Mucosa of gallbladder (tissue), 1 donor: ENCODE data around the gene UGT1A7. TPM values are rescaled to one million over a fixed set of nuclear protein-coding genes. Genes with fewer than 3 reads are reported as not detected.

Experiments used
- DNase-seq: peaks from one replicate; pipeline ENCODE4 v3.0.0-alpha.2; 2020; ENCODE audit warnings: low spot score
- total RNA-seq: library from RNA; stranded (reverse); gene quantifications from one replicate; pipeline ENCODE4 v1.2.1, GENCODE V29; 2021
- donor health status: DM: no; HTN: no; CAD: no.

UGT1A7 gene
- total RNA-seq, 1 donor from 2014 or later, result 2.2 TPM

GRCh38 chr2:233817361-233817911, 135.7 kb downstream of the UGT1A7 start:
- no peak for DNase-seq

DNA sequence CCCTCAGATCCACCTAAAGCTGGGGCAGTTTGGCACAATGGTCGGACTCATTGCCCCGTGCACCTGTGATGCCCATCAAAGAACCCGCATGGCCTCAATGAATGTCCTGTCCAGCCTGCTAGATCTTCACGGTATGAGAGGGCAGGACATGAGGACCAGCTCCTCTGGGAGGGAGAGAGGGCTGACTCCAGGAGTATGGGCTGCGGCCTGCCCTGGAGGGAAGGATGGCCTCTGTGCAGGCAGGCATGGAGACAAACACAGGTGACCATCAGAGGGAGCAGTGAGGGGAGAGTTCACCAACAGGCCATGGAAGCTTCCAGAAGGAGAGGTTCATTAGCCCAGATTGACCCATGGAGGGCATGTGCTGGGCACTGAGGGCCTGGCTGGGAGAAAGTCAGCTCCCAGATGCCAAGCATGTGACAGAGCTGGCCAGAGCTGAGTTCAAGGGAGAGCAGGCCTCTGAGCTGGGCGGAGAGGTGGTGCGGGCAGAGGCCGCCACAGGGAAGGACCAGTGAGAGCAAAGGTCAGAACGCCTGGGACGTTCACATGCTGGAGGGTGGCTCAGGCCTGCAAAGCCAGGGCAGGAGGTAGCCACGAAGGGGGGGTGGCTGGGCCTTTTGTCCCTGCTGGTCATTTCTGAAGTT, 136.4 kb downstream of the UGT1A7 start:
- no peak for DNase-seq

DNA sequence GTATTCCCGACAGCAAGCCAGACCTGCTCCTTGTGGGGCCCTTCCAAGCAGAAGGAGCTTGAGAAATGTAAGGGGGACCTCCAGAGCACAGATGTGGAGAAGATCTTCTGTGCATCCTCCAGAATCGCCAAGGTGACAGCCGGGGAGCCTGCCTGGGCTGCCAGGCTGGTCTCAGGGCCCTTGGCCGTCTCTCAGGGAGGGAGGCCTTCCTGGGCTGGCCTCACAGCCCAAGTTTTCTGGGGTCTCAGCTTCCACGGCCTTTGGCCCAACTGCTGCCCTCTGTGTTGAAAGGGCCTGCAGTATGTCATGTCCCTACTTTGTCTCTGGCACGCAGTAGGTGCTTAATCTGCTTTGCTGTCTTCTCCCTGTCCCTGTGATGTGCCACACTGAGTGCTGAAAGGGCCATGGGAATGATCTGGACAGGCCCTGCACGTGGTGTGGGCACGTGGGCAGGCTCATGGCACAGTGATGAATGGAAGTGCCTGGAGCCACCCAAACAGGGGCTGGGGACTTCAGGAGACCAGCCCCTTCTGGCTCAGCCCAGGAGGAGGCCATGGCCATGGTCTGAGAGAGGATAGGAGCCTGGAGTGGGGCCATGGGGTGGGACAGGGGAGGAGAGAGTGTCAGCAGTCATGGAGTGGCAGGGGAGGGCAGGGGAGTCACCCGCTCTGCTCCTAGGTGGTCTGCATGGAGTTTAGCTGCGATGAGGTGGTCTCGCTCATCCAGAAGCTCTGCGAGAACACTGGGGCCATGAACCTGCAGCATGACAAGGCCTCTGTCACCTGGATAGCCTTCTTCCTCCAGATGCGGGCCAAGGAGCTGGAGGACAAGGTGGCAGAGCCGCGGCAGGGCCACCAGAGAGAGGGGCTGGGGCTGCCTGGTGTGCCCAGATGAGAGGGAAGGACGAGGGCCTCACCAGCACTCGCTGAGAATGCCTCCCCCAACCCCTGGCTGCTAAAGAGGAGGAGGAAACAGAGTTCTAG, 137.2 kb downstream of the UGT1A7 start:
- DNase-seq, result no peak

DNA sequence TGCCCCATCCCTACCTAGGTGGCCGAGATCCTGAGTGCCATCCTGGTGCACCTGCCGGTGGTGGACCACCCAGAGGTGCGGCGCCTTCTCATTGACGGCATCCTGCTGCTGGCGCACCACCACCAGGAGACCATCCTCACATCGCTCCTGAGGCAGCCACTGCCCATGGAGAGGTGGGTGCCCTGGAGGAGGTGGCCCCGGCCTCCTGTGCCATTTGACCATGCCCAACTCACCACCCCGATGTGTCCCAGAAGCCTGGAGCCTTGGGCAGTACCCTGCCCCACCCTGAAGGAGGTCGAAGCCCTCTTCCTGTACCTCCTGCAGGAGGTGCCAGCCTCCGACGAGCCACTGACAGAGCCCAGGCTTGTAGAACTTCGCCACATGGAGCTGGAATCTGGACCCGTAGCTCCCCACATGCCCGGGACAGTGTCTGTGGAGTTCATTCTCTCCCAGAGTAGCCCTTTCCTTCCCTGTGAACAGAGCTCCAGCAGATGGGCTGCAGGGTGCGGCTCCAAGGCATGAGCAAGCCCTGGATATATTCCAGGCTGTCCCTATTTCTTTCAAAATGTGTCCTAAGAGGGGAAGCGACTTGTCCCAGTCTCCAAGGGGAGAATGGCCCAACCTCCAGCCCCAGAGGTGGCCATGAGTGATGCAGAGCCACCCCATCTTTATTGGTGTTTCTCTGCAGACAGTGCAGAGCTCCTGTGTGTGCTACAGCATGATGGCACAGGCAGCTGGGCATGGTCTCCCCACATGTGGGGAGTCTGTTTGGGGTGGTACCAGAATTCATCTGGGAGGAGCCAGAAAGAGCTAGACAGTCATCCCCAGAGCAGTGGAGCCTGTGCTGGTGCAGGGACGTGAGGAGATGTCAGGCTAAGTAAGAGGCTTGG, 138.4 kb downstream of the UGT1A7 start:
- DNase-seq, result no peak

DNA sequence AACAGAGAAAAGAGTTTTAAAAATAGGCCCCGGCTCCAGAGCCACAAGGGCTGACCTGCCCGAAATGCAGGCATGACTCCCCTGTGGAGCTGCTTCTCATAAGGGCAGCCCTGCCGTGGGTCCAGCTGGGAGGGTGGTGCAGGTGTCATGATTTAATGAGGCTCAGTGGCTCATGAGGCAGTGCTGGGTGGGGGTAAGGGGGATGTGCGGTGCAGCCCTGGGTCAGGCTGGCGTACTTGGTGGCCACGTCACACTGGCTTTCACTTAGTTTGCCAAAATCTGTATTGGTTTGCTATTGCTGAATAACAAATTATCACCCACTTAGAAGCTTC, 139.0 kb downstream of the UGT1A7 start:
- no peak for DNase-seq

DNA sequence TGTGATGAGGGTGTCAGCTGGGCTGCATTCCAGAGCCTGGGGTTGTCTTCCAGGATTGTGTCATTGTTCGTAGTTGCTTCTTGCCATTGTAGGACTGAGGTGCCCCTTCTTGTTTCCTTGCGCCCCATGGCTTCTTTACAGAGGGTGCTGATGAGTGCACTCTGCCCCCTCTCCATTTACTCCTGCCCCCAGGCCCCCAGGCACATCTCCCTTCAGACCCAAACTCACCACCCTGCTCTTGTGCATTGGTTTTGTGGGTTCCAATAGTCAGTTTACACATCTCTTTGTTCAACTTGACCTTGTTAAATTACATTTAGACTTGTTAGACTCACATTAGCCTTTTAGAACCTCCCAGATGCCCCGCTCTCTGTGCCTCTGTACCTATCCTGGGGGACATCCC, 139.5 kb downstream of the UGT1A7 start:
- DNase-seq, result no peak

DNA sequence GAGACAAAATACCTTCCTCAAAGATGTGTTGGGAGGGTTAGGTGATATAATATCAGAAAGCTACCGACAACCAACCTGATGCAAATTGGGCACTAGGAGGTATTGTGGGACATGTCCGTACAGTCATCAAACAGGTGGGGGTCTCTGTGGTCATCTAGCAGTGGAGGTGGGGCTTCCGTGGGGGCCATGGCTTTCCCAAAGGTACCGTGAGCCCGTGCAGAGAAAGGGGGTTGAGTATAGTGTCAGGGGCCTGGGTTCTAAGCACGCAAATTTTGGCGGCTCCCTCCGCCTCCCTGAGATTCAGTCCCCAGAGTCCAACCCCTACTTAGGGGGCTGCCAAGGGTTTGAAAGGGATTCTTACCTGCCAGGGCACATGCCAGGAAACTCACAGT, 140.0 kb downstream of the UGT1A7 start:
- no peak for DNase-seq

DNA sequence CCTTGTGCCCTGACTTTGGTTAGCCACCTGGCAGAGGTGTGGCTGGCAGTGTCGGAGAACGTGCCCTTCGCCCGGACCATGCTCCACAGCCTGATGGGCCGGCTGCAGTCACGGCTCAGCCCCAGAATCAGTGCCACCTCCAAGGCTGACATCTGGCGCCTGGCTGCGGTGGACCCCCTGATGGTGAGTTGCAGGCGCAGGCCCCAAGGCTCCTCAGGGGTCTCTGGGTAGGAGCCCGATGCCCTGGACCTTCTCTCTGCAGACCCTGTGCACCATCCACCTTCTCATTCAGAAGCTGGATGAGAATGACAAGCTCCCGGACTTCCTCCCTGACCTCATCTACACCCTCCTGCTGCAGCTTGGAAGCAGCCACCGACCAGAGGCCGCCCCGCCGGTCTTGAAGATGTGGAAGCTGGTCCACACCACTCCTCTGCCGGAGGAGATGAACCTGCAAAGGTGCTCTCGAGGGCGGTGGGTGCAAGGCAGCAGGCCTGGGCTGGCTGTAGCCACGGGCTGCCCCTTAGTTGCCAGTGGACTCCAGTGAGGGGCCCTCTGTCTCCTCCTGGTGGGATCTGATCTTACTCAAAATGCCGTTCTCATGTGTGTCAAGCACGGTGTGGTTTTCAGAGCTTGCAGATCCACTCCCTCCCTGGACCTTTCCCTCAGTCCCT, 140.5 kb downstream of the UGT1A7 start:
- no peak for DNase-seq

Other genes starting within 250 kb of the UGT1A7 start
- gene USP40, start 115.1 kb upstream of the UGT1A7 start, total RNA-seq, result 48.1 TPM
- gene UGT1A8, start 64.3 kb upstream of the UGT1A7 start, total RNA-seq, result 26.4 TPM
- gene UGT1A10, start 45.5 kb upstream of the UGT1A7 start, total RNA-seq, result 47.5 TPM
- 1.3 TPM for gene UGT1A9, start 10.0 kb upstream of the UGT1A7 start, total RNA-seq
- gene UGT1A6, start 11.0 kb downstream of the UGT1A7 start, total RNA-seq, result 6.3 TPM
- 2.0 TPM for gene UGT1A5, start 31.0 kb downstream of the UGT1A7 start, total RNA-seq
- gene UGT1A4, start 36.8 kb downstream of the UGT1A7 start, total RNA-seq, result 5.2 TPM
- 0.86 TPM for gene UGT1A3, start 47.1 kb downstream of the UGT1A7 start, total RNA-seq
- gene UGT1A1, start 78.4 kb downstream of the UGT1A7 start, total RNA-seq, result 2.6 TPM
- gene MROH2A, start 96.4 kb downstream of the UGT1A7 start, total RNA-seq, result 1.2 TPM
- 1.9 TPM for gene HJURP, start 172.6 kb downstream of the UGT1A7 start, total RNA-seq
- gene TRPM8, start 235.5 kb downstream of the UGT1A7 start, total RNA-seq, result 0.12 TPM